ENCODE results near the gene EHF. TPM values are rescaled to one million over a fixed set of nuclear protein-coding genes. Genes with fewer than 3 reads are reported as not detected.

EHF gene
- total and polyA plus RNA-seq, 2 of the 8 experiments (the other 6 are each of a cell fraction or from before 2014, with no cell fraction given) = not detected

DNA sequence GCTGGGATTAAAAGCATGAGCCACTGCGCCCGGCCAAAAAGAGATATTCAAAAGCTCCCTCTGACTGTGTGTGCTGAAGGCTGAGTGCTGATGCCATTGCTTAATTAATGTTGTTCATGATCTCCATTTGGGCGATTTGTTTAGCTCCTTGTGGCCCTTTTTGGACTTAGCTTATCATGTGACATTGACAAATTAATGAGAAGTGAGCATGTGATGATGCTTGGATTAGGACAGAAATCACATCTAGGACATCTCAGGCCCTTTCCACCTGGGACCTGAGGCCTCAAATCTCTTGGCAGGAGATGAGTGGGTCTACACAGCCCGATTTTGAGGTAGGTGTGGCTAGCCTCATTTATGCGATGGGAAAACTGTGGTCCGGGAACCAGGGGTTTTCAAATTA is 10.4 kb downstream of the EHF start:
- Histone ChIP-seq H3K18ac (ENCODE audit: extremely low read depth, low read length) (no peak overlapping the region), H4K5ac (ENCODE audit: insufficient read length, low read depth, low read length) (no peak overlapping the region), H4K8ac (ENCODE audit: extremely low read depth, insufficient read depth, low read length) (no peak overlapping the region), H2BK120ac (replicated peaks; ENCODE audit: low read depth, low read length) (no peak overlapping the region), H2BK15ac (ENCODE audit: low read length) (no peak overlapping the region), H3K23me2 (ENCODE audit: low read depth, low read length) (no peaks in the 10 kb centered on the region; the same call in 1 of the 2 replicates), H2BK20ac (ENCODE audit: low read length) (no peak overlapping the region), H3K79me2 (ENCODE audit: control insufficient read depth in 1 of 2, insufficient read depth in 2 of 2, low read length in 2 of 2) (no peaks in the 10 kb centered on the region), H3K9ac (replicated peaks in 1 of 4; ENCODE audit: extremely low read depth in 1 of 4, low read depth in 3 of 4, low read length in 3 of 4) (no peak overlapping the region), H3K56ac (replicated peaks; ENCODE audit: insufficient read length, low read depth, low read length) (no peak overlapping the region), H4K20me1 (replicated peaks in 1 of 2; ENCODE audit: control insufficient read depth in 1 of 2, insufficient read depth in 2 of 2, low read length in 2 of 2) (no peaks in the 10 kb centered on the region), H4K91ac (replicated peaks; ENCODE audit: insufficient read length, low read length) (no peak overlapping the region), H3K14ac (ENCODE audit: insufficient read length) (no peak overlapping the region), H3K79me1 (ENCODE audit: low read depth, low read length) (no peaks in the 10 kb centered on the region), H3K23ac (ENCODE audit: insufficient read length) (no peak overlapping the region), H3K27ac (ENCODE audit: low read depth, low read length) (no peak overlapping the region), H3K4me1 (replicated peaks in 1 of 4; ENCODE audit: control insufficient read depth in 3 of 4, insufficient read depth in 4 of 4, low read length in 3 of 4) (peaks cover 0 to 2% (median 0%) of the 10 kb centered on the region in 4 experiments; a peak in 2 of 7 replicates), H3K4me3 (ENCODE audit: extremely low read depth in 1 of 4, insufficient read depth in 2 of 4, low read depth in 3 of 4, low read length in 4 of 4) (no peak overlapping the region), H2AFZ (ENCODE audit: low read length) (no peak overlapping the region), H3K9me3 (ENCODE audit: insufficient read depth in 2 of 2, low read depth in 1 of 2, low read length in 1 of 2) (no peaks in the 10 kb centered on the region), H3K4ac (replicated peaks; ENCODE audit: insufficient read length, low read depth, low read length) (no peak overlapping the region), H2AK5ac (ENCODE audit: low read depth, low read length) (no peak overlapping the region), H3K36me3 (ENCODE audit: control insufficient read depth in 2 of 4, insufficient read depth in 4 of 4, low read length in 3 of 4) (no peaks in the 10 kb centered on the region), H3K4me2 (ENCODE audit: insufficient read depth in 1 of 2, low read depth in 2 of 2, low read length in 2 of 2) (no peak overlapping the region), H2BK12ac (ENCODE audit: low read depth, low read length) (no peak overlapping the region), H2BK5ac (ENCODE audit: low read depth, low read length) (no peak overlapping the region), H3K27me3 (replicated peaks in 1 of 4; ENCODE audit: control insufficient read depth in 3 of 4, extremely low read depth in 1 of 4, insufficient read depth in 3 of 4, low read length in 3 of 4) (no peaks in the 10 kb centered on the region)
- FAIRE-seq (no peak), DNase-seq (ENCODE audit: low read depth in 1 of 2, low spot score in 2 of 2) (no peak)
- WGBS, 2 experiments (ENCODE audit: extremely low coverage in 1 of 2, insufficient coverage in 1 of 2, insufficient read length in 1 of 2, insufficient replicate concordance in 2 of 2, low coverage in 1 of 2, low lambda C conversion rate in 2 of 2, missing lambda C conversion rate in 1 of 2) = 92% methylated on average over 6 of the region's 6 CpGs; no CpG with 5 or more reads in 1 of the 2 experiments
- CTCF ChIA-PET (ENCODE audit: partially characterized antibody) = no interaction called here
- POLR2A ChIA-PET (ENCODE audit: partially characterized antibody) = no interaction called here
